HG02852 (cell line): ENCODE results near the gene CAMTA1.

Experiments used
- ATAC-seq: cut with Tn5 transposase; IDR thresholded peaks from one replicate; pipeline ENCODE4 v1.9.1; 2021; ENCODE audit warnings: mild to moderate bottlenecking, moderate library complexity; ENCODE audit not compliant: unreplicated experiment

Gene CAMTA1

GRCh38 chr1:7455796-7456721, 670.8 kb downstream of the CAMTA1 start:
- no peak for ATAC-seq

GRCh38 chr1:7456722-7457082, 671.4 kb downstream of the CAMTA1 start:
- ATAC-seq: no peak

- ATAC-seq: no peak
Observed at GRCh38 chr1:7457811-7458210, 672.6 kb downstream of the CAMTA1 start.

- no peak for ATAC-seq
Observed at GRCh38 chr1:7458946-7459345, 673.7 kb downstream of the CAMTA1 start.

GRCh38 chr1:7459914-7460313, 674.7 kb downstream of the CAMTA1 start:
- no peak for ATAC-seq

- no peak for ATAC-seq
Observed at GRCh38 chr1:7460807-7461206, 675.6 kb downstream of the CAMTA1 start.

- no peak for ATAC-seq
Observed at GRCh38 chr1:7462617-7463016, 677.4 kb downstream of the CAMTA1 start.

- no peak for ATAC-seq
Observed at GRCh38 chr1:7463526-7463925, 678.3 kb downstream of the CAMTA1 start.

GRCh38 chr1:7464736-7465135, 679.5 kb downstream of the CAMTA1 start:
- ATAC-seq: no peak

- no peak for ATAC-seq
Observed at GRCh38 chr1:7467476-7468175, 682.4 kb downstream of the CAMTA1 start.

GRCh38 chr1:7468248-7468647, 683.0 kb downstream of the CAMTA1 start:
- no peak for ATAC-seq

- ATAC-seq: no peak
Observed at GRCh38 chr1:7469255-7469938, 684.1 kb downstream of the CAMTA1 start.

- ATAC-seq: no peak
Observed at GRCh38 chr1:7470904-7471638, 685.8 kb downstream of the CAMTA1 start.

GRCh38 chr1:7471836-7472235, 686.6 kb downstream of the CAMTA1 start:
- ATAC-seq: no peak

GRCh38 chr1:7473223-7474142, 688.2 kb downstream of the CAMTA1 start:
- ATAC-seq: no peak

- no peak for ATAC-seq
Observed at GRCh38 chr1:7474143-7474490, 688.9 kb downstream of the CAMTA1 start.

- ATAC-seq: no peak
Observed at GRCh38 chr1:7474786-7475502, 689.7 kb downstream of the CAMTA1 start.

GRCh38 chr1:7475691-7476090, 690.4 kb downstream of the CAMTA1 start:
- no peak for ATAC-seq

GRCh38 chr1:7476402-7476801, 691.1 kb downstream of the CAMTA1 start:
- no peak for ATAC-seq
